ENCODE results near the gene TRIM41.

Gene TRIM41

DNA sequence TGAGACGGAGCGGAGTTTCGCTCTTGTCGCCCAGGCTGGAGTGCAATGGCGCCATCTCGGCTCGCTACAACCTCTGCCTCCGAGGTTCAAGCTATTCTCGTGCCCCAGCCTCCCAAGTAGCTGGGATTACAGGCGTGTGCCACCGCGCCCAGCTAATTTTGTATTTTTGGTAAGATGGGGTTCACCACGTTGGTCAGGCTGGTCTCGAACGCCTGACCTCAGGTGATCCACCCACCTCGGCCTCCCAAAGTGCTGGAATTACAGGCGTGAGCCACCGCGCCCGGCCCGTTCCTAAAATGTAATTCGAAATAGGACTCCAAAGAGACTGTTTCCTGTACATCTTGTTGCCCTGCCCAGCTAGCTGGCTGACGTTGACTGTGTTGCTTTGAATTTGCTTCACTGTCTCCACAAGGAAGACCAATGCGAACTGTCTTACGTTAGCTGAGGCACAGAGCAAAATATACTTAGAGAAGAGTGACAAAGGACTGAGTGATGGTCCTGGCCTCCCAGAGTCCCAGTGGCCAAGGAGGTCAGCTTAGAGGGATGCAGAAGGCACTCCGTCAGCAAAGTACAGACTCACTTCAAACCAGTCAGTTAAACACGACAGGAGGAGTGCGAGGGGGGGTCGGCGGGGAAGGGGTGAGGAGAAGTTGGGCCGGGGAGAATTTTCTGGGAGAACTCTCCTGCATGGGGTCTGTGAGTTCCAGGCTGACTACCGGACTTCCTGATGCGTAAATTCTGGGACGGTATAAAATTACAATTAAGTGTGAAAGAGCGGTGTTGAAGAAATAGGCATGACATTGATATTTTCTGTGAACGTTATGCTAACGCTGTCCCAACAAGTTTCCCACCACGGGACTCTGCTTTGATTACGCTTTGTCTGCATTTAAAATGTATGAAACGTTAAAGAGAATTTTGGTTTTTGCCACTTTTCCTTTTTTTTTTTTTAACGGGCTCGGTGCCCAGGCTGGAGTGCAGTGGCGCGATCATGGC, 6.8 kb upstream of the TRIM41 start:
- FAIRE-seq (no peak), DNase-seq (ENCODE audit: insufficient read length, low spot score) (no peak)
- TF ChIP-seq, protein P1, sequence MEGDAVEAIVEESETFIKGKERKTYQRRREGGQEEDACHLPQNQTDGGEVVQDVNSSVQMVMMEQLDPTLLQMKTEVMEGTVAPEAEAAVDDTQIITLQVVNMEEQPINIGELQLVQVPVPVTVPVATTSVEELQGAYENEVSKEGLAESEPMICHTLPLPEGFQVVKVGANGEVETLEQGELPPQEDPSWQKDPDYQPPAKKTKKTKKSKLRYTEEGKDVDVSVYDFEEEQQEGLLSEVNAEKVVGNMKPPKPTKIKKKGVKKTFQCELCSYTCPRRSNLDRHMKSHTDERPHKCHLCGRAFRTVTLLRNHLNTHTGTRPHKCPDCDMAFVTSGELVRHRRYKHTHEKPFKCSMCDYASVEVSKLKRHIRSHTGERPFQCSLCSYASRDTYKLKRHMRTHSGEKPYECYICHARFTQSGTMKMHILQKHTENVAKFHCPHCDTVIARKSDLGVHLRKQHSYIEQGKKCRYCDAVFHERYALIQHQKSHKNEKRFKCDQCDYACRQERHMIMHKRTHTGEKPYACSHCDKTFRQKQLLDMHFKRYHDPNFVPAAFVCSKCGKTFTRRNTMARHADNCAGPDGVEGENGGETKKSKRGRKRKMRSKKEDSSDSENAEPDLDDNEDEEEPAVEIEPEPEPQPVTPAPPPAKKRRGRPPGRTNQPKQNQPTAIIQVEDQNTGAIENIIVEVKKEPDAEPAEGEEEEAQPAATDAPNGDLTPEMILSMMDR (IDR thresholded peaks at IDR 0.05; ENCODE audit: insufficient read depth, missing control alignments): no peak

DNA sequence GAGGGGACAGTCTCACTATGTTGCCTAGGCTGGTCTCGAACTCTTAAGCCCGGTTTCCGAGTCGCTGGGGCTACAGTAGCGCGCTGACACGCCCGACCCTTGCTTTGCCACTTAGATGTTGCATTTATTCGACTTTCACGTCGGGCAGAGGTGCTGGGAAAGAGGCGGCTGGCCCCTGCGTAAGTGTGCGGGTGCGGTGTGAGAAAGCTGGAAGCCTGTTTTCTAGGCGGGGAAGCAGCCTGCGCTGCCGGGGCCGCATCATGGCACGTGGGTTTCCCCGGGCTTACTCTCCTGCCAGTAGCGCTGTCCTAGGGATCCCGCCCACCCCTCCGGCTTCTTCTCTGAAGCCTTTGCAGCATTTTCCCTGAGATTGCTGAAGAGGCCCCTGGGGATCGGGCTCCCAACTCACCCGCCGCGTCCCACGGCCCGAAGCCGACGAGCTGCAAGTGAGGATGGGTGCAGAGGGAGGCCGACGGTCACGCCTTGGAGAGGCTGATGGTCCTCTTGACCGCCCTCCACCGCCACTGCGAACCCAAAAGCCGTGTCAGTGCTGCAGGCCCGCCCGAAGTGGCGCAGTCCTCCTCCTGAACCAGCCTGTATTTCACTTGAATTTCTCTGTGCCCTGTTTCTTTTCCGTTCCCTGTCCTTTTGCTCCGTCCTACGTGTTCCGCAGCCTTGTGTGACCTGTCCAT, 5.8 kb upstream of the TRIM41 start:
- no peak for DNase-seq (ENCODE audit: insufficient read length, low spot score)
- TF ChIP-seq, protein P1 (IDR thresholded peaks at IDR 0.05; ENCODE audit: insufficient read depth, missing control alignments): no peak
- FAIRE-seq: no peak

- TF ChIP-seq, protein P1 (IDR thresholded peaks at IDR 0.05; ENCODE audit: insufficient read depth, missing control alignments): no peak
- DNase-seq (ENCODE audit: insufficient read length, low spot score) (no peak), FAIRE-seq (no peak)
Measured at GRCh38 chr5:181217803-181218062, 5.3 kb upstream of the TRIM41 start.

GRCh38 chr5:181218795-181219124, 4.3 kb upstream of the TRIM41 start:
- TF ChIP-seq, protein P1 (IDR thresholded peaks at IDR 0.05; ENCODE audit: insufficient read depth, missing control alignments): no peak
- DNase-seq (ENCODE audit: insufficient read length, low spot score): no peak
- no peak for FAIRE-seq

DNA sequence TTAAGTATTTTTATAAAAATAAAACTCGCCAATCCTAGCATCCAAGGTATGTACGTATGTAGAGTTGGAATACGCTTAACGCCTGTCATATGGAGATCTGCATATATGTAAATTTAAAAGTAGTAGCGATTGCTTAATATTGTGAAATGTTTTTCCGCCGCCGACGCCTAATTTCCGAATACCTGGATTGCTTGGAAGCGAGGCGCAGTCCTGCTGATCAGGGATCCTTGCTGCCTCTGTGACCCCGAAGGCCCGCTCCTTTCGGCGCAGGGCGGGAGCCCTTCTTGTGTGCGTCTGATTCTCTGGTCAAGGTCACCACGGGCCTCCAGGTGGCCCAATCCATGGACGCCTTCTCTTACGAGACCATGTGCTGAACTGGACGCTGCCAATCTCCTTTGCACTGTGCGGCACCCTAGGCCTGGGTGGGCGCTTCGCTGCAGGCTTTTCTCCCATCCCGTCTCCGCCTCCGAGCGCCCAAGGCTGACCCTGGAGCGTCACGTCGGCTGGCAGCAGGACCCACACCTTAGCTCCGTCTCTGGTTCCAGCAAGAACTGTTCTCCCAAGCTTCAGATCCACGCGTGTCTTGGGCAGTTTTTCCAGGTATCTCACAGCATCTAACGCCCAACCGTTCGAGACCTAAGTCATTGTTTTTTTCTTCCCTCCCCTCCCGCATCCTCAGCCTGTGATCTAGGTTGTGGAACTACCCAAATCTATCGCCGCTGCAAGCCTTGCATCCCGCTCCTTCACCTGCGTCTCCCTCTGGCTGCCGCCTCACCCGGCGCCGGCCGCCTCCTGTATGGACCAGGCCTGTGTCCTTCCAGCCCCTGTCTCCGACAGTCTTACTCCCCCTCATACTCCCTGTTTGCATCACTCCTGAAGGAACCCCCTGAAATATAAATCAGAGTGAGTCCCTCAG, 3.6 kb upstream of the TRIM41 start:
- TF ChIP-seq, protein P1 (IDR thresholded peaks at IDR 0.05; ENCODE audit: insufficient read depth, missing control alignments): no peak
- no peak for DNase-seq (ENCODE audit: insufficient read length, low spot score)
- no peak for FAIRE-seq

GRCh38 chr5:181220178-181220515, 2.9 kb upstream of the TRIM41 start:
- DNase-seq (ENCODE audit: insufficient read length, low spot score) (no peak), FAIRE-seq (no peak)
- TF ChIP-seq, protein P1 (IDR thresholded peaks at IDR 0.05; ENCODE audit: insufficient read depth, missing control alignments): no peak
